Purkinje cell (primary cell): ENCODE measurements around the gene STEAP3. TPM values are rescaled to one million over a fixed set of nuclear protein-coding genes. Genes with fewer than 3 reads are reported as not detected.

ENCODE experiments used
- polyA plus RNA-seq: library from polyadenylated mRNA; unstranded; fragments of >200 nt; fragmentation: Nextera tagmentation; gene quantifications from 2 replicates; pipeline ENCODE4 v1.2.1, GENCODE V29; 2014

Gene STEAP3, protein sequence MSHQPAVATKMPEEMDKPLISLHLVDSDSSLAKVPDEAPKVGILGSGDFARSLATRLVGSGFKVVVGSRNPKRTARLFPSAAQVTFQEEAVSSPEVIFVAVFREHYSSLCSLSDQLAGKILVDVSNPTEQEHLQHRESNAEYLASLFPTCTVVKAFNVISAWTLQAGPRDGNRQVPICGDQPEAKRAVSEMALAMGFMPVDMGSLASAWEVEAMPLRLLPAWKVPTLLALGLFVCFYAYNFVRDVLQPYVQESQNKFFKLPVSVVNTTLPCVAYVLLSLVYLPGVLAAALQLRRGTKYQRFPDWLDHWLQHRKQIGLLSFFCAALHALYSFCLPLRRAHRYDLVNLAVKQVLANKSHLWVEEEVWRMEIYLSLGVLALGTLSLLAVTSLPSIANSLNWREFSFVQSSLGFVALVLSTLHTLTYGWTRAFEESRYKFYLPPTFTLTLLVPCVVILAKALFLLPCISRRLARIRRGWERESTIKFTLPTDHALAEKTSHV
- not detected in 2 replicates for polyA plus RNA-seq

DNA sequence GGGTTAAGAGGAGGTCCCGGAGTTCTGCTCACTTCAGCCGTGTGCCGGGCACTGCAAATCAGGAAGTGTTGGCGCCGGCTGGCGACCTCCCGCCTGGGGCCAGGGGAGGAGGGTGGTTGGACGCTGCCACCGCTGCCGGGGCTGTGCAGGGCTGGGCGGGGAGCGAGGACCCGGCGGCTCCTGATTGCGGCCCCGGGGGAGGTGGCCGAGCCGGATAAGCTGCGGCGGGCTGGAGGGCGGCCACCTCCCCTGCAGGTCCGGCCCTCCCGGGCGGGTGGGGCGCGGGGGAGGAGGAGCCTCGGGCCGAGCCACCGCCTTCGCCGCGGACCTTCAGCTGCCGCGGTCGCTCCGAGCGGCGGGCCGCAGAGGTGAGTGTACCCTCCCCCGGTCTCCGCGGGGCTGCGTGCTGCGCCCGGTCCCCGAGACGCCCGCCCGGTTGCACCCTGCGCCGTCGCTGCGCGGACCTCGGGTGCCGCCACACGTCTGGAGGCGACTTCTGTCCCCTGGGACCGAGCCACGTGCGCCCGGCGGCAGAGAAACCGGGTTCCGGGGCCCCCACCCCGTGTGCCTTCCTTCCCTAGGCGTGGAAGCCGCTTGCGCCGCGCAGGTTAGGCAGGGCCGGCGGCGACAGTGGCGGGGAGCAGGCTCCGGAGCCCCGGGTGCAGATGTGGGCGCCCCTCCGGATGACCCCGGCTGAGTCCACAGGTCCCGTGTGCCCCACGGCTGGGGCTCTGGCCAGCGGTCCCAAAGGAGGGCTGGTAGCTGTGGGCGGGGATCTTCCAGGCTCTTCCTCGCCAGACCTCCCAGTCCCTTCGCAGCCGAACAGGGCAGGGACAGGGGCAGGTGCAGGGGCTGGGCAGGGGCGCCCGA is at the start of gene STEAP3:
TSS of gene STEAP3 (plus strand) at position 314 of the 870 bp plus-strand sequence. CDS start 7,179 bp downstream, outside the sequence.

Other genes starting within 250 kb of the STEAP3 start
- not detected in 2 replicates for gene C1QL2, start 65.1 kb upstream of the STEAP3 start, polyA plus RNA-seq
- 47.8 and 68.0 TPM in 2 replicates for gene C2orf76, start 143.0 kb downstream of the STEAP3 start, polyA plus RNA-seq
- gene DBI, start 143.1 kb downstream of the STEAP3 start, polyA plus RNA-seq: 782 and 838 TPM in 2 replicates
- gene TMEM37, start 208.0 kb downstream of the STEAP3 start, polyA plus RNA-seq: not detected in 2 replicates